Astrocyte of the hippocampus (primary cell): ENCODE results near the gene DYNLT4.
"Not testable (repeated sequence)": the region's sequence is repeated elsewhere in the genome, so short reads cannot be mapped to it uniquely, and the experiment has no call there.

Experiments
- DNase-seq: peaks from one replicate; pipeline ENCODE4 v3.0.0; 2011; ENCODE audit warnings: low read depth, low spot score

Gene DYNLT4

DNA sequence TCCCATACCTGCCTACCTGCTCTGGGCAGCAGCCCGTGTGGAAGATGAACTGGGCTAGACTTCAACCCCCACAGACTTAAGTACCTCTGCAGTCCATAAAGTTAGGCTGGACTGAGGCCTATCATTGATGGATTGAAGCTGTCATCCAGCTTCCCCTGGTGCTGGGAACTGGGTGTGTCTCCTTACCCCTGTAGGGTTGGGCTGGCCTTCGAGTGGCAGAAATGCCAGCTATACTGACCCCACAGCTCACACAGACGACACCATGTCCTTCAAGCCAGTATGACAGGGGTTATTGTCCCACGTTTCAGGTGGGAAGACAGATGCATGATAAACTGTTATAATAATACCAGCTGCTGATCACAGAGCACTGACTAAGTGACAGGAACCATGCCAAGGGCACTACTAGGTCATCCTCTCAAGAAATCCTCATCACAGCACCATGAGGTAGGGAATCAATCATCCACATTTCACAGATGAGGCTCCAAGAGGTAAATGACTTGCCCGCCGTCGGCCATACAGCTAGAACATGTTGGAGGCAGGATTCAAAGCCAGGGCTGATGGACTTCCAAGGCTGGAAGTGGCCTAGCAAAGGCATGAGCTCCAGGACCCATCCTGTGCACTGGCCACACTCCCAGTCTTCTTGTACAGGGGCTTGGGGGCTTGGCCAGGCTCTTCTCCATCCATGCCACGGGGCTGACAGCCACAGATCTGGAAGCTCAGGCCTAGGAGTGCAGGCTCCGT, 18.9 kb downstream of the DYNLT4 start, which contains the start of gene BEST4:
BEST4 (minus strand) TSS at position 51 of the 741 bp plus-strand sequence. CDS start 465 bp downstream, outside the sequence.
- no peak for DNase-seq

DNA sequence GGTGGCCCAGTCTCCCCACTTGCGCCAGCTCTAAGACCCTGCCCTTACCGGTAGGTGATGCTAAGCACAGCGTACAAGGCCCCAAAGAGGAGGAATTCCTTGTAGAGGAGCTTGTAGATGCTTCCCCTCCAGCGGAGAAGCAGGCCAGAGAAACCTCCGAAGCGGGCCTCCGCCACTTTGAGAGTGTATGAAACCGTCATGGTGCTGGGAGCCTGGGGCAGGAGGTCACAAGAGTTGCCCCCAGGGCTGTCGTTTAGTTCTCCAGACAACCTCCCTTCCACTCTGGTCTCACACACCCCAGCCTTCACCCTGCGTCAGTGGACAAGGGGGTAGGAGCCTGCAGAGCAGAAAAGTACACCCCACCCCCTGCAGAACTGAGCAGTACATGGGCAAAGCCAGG, 19.6 kb downstream of the DYNLT4 start:
- no peak for DNase-seq

DNA sequence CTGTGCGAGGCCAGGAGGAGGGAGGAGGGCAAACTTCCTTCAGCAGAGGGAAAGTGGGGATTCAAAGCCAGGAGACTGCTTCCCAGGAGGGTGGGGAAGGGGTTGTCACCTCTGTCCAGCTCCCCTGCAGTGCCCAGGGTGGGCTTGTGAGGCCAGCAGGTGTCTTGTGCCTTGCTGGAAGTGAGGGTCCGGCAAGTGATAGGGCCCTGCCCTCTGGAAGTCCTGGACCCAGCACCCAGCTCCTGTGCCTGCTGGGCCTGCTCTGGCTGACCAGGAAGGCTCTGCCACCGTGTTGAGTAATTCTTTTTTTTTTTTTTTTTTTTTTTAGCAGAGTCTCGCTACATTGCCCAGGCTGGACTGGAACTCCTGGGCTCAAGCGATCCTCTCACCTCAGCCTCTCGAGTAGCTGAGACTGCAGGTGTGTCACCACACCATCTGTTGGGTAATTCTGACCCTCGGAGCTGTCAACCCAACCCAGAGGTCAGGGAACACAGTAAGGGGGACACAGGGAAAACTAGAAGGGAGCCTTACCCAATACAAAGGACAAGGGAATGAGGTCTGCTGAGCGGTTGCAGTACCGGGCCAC, 20.2 kb downstream of the DYNLT4 start:
- DNase-seq = no peak

GRCh38 chr1:44786138-44786840, 20.9 kb downstream of the DYNLT4 start:
- peak; percentile 82 for DNase-seq

- no peak for DNase-seq
Observed at GRCh38 chr1:44785501-44786137, 21.5 kb downstream of the DYNLT4 start.

GRCh38 chr1:44785029-44785380, 22.1 kb downstream of the DYNLT4 start:
- peak; percentile 68 for DNase-seq

DNA sequence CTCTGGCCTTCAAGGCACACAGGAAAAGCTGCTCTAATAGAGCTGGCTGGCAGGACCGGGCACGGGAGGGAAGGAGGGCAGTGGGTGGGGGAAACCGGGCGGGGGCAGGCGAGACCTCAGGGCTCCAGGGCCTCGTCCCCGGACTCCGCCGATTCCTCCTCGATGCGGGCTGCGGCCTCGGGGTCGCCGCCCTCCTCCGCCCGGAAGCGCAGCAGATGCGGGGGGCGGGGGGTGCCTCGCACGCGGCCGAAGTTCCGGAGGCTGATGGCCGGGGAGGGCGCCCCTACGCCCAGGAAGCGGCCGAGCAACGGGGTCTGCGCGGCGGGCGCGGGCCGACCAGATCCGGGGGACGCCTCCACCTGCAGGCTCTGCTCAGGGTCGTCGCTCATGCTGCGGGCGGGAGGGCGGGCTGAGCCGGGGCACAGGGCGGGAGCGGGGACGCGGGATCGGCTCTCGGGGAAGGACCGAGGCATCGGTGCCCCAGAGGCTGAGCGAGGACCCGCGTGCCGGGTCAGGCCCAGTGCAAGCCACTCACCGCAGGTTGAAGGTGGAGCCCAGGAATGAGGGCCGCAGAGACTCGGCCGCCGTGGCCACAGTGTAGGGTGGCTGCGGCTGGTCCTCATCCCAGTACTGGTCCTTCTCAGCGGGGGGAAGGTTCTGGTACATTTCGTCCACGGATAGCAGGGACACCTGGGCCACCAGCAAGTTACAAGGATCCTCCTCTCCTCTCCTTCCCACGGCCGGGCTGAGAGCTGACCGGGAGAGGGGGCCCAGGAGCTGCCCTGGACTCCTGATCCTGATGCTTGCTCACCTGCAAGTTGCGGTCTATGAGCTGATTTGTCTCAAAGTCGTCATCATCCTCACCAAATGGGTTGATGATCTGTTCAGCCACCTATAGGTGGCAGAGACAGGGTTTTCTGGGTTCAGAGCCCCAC, 22.8 kb downstream of the DYNLT4 start:
- DNase-seq = peak; percentile 45

DNA sequence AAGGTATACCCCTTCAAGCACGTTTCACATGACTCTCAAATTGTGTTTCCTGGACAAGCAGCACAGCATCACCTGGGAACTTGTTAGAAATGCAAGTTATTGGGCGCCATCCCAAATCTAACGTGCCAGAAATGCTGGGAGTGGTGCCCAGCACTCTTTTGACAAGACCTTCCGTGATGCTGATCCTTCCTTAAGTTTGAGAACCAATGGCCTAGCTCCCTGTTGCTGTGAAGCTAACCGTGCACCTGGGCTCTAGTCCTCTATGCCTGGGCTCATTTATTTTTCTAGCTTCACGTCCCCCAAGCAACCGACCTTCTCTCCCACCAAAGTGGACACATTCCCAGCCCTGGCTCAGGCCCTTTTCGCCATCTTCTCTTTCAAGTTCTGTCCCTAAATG, 23.5 kb downstream of the DYNLT4 start:
- peak; percentile 63 for DNase-seq

GRCh38 chr1:44780583-44781121, 26.5 kb downstream of the DYNLT4 start:
- no peak for DNase-seq

- no peak for DNase-seq
Observed at GRCh38 chr1:44778705-44779576, 28.2 kb downstream of the DYNLT4 start.

GRCh38 chr1:44777969-44778635, 29.0 kb downstream of the DYNLT4 start:
- DNase-seq = no peak

GRCh38 chr1:44777547-44777946, 29.6 kb downstream of the DYNLT4 start:
- no peak for DNase-seq

DNA sequence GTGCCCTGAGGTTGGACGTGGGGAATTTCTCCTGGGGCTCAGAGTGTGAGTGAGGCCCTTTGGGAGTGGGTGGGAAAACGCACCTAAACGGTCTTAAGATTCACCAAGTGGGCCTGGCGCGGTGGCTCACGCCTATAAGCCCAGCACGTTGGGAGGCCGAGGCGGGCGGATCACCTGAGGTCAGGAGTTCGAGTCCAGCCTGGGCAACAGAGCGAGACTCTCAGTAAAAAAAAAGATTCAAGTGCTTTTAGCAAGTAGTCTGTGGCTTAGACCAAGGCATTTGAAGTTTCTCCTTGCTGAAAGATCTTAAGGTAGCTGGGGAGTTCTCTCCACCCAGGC, 30.5 kb downstream of the DYNLT4 start:
- no peak for DNase-seq

DNA sequence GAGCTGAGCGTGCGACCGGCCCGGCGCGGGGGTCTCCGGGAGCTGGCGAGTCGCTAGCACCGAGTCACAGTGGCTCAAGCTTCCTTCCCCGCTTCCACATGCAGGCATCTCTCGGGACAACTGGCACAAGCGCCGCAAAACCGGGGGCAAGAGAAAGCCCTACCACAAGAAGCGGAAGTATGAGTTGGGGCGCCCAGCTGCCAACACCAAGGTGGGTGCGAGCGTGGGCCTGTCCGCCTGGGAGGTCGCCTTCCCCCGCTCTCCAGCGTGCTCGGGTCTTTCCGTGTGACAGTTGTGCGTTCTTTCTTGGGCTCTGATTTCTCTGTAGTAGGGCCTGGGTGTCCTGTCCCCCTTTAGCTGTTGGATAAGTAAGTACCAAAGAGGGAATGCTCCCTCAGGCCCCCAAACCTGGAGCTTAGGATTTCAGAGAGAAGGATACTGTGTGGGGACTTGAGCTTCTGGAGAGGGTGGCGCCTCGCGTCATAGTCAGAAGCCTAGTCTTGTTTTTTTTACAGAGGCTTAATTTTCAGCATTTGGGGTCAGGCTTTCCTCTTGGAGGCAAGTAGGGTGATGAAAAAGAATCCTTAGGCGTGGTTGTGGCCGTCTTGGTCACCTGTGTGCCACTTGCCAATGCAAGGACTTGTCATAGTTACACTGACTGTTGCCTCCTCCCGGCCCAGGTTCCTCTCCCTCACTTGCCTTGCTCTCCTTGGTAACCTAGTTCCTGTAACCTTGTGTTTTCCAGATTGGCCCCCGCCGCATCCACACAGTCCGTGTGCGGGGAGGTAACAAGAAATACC, 31.0 kb downstream of the DYNLT4 start:
- DNase-seq = peak; percentile 47

GRCh38 chr1:44775078-44775929, 31.8 kb downstream of the DYNLT4 start, which contains the start of gene RPS8:
TSS of gene RPS8 (plus strand) at chr1:44775540. CDS start at chr1:44775597, 57 bp downstream.
- peak; percentile 97 for DNase-seq

DNA sequence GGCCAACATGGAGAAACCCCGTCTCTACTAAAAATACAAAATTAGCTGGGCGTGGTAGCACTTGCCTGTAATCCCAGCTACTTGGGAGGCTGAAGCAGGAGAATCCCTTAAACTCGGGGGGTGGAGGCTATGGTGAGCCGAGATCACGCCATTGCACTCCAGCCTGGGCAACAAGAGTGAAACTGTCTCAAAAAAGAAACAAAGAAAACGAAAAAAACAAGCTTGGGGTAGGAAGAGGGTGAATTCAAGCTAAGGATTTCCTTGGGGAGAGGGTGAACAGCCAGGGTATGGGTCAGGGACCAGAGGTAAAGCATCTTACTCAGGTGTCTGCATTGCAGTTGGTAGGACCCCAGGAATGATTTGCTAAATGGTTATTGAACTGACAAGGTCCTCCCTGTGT, 40.7 kb downstream of the DYNLT4 start:
- not testable (repeated sequence) for DNase-seq

DNA sequence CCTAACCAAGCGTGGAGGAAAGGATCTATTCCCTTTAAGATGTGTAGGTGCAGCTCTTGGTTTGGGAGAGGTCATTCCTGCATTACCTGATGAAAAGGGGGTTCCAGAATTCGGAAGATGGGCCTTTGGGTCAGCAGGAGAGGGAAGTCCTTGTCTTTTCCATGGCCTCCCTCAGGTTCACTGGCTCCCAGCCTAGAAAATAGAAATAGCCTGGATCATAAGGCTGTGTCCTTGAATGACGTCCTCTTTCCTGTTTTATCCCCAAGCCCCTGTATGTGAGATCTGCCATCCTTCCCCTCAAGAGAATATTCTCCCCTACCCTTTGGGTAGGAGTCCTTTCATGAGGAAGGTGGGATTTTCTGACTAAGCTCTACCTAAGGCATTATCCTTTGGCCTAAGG, 46.3 kb downstream of the DYNLT4 start:
- no peak for DNase-seq

- DNase-seq = no peak
Observed at GRCh38 chr1:44759077-44759476, 48.1 kb downstream of the DYNLT4 start.
